Measurements from ENCODE around the gene KRT76.

GRCh38 chr12:52787324-52788191 lies 10.4 kb upstream of the KRT76 start:
- no peak for TF ChIP-seq CTCF (IDR thresholded peaks at IDR 0.05)
- TF ChIP-seq POLR2A (IDR thresholded peaks at IDR 0.05): no peak

All from testis (tissue), 2 donors.